ENCODE results near the gene PSMG3. TPM values are rescaled to one million over a fixed set of nuclear protein-coding genes. Genes with fewer than 3 reads are reported as not detected.

PSMG3 gene
- 10 to 100 TPM; 21.5 to 22.3 TPM for total RNA-seq

DNA sequence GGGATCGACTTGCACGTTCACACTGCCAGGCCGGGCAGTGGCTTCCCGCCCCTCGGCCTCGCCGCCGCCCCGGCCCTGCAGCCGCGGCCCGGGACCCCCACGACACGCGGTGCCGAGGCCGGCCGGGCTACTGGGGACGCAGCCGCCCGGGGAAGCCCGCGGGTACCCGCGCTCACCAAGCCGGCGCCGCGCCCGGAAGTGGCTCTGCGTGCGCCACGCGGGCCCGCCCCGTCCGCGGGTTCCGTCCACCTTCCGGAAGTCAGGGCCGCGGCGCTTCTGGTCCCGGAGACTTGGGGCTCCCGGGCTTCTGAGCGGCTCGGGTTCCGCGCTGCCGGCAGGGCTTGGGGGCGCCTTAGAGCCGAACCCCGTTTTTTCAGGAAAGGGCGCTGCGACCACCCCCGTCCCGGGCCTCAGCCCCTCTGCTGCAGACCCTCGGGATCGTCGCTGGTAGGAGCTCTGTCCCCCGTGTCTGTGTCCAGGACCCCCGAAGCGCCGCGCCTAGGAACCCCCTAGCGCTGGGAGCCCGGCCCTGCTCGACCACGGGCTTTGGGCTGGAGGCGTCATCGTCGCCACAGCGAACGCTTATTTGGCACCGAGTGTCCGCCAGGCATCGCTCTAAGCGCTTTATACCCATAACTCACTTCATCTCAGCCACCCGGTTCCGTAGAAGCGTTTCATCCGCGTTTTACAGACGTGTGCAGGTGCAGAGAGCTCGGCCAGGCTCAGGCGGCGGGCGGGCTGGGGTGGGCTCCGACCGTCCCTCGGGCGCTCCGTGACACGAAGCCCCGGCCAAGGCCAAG, at the start of gene PSMG3:
PSMG3 (minus strand) TSS at position 200 of the 800 bp plus-strand sequence. CDS start 693 bp downstream, outside the sequence.
- Histone ChIP-seq H3K27ac (peak within 1 kb of the TSS; percentile 92 to 94), H3K9me3 (no peaks in the 10 kb centered on the region), H3K36me3 (peaks cover 14% of the 10 kb centered on the region), H3K27me3 (no peaks in the 10 kb centered on the region), H3K4me1 (peaks cover 3 to 36% of the 10 kb centered on the region in 2 donors), H3K4me3 (peak within 1 kb of the TSS; percentile 73 to 81)
- peak; percentile 90 for DNase-seq (ENCODE audit: low spot score)
- TF ChIP-seq CTCF (IDR thresholded peaks at IDR 0.05), result peak in 1 of 2 donors; percentile 51

DNA sequence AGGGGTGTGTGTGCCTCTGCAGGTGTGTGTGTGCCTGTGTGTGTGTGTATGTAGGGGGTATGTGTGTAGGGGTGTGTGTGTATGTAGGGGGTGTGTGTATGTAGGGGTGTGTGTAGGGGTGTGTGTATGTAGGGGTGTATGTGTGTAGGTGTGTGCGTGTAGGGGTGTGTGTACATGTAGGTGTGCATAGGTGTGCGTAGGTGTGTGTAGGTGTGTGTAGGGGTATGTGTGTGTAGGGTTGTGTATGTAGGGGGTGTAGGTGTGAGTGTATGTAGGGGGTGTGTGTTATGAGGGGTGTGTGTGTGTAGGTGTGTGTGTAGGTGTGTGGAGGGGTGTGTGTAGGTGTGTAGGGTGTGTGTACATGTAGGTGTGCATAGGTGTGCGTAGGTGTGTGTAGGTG, 48.6 kb upstream of the PSMG3 start:
- no peak for DNase-seq (ENCODE audit: low spot score)
- Histone ChIP-seq H3K27me3 (no peaks in the 10 kb centered on the region), H3K36me3 (no peaks in the 10 kb centered on the region), H3K4me3 (no peak overlapping the region), H3K27ac (no peak overlapping the region), H3K4me1 (no peaks in the 10 kb centered on the region), H3K9me3 (no peaks in the 10 kb centered on the region)
- TF ChIP-seq CTCF (IDR thresholded peaks at IDR 0.05), result no peak

DNA sequence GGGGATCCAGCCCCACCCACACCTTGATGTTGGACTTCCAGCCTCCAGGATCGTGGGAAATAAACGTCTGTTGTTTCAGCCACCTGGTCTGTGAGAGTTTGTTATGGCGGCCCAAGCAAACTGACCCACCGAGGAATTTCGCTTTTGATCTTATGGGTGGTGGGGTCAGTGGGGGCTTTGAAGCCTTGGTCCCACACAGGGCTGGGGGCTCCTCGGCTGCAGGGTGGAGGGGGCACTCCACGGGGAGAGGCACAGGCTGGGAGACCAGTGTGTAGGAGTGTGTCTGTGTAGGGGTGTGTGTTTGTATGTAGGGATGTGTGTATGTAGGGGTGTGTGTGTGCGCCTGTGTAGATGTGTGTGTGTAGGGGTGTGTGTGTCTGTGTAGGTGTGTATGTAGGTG, 48.1 kb upstream of the PSMG3 start:
- H3K36me3 ChIP-seq, result no peaks in the 10 kb centered on the region
- H3K4me3 ChIP-seq, result no peak overlapping the region
- no peaks in the 10 kb centered on the region for H3K27me3 ChIP-seq
- no peaks in the 10 kb centered on the region for H3K4me1 ChIP-seq
- TF ChIP-seq CTCF (IDR thresholded peaks at IDR 0.05), result no peak
- DNase-seq (ENCODE audit: low spot score), result no peak
- H3K27ac ChIP-seq, result no peak overlapping the region
- no peaks in the 10 kb centered on the region for H3K9me3 ChIP-seq

DNA sequence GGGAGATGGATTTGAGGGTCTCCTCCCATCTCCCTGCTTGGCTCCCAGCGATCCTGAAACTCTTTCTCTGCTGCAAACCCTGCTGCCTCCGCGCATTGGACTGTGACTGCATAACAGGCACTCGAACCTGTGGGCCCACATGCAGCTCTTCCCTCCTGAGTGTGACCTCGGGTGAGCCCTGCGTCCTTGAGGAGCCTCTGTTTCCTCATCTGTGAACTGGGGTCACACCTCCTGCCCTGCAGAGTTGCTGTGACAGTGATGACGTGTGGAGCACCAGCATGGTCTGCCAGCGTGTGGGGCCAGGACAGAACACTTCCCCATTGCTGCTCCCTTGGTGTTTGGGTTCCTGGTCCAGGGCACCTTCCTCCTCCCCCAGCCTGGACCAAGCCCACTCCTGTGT, 46.9 kb upstream of the PSMG3 start:
- H3K36me3 ChIP-seq, result no peaks in the 10 kb centered on the region
- H3K4me3 ChIP-seq, result no peak overlapping the region
- no peak for DNase-seq (ENCODE audit: low spot score)

GRCh38 chr7:1611708-1612241, 41.9 kb upstream of the PSMG3 start:
- Histone ChIP-seq H3K4me1 (no peaks in the 10 kb centered on the region), H3K27me3 (no peaks in the 10 kb centered on the region), H3K36me3 (no peaks in the 10 kb centered on the region), H3K9me3 (no peaks in the 10 kb centered on the region), H3K27ac (no peak overlapping the region), H3K4me3 (no peak overlapping the region)
- no peak for DNase-seq (ENCODE audit: low spot score)
- TF ChIP-seq CTCF (IDR thresholded peaks at IDR 0.05), result no peak

More for the DNA sequence above, 46.9 kb upstream of the PSMG3 start:
- Histone ChIP-seq H3K27me3 (no peaks in the 10 kb centered on the region), H3K9me3 (no peaks in the 10 kb centered on the region), H3K27ac (no peak overlapping the region), H3K4me1 (no peaks in the 10 kb centered on the region)
- no peak for TF ChIP-seq CTCF (IDR thresholded peaks at IDR 0.05)
